ENCODE measurements around the gene SNX1. TPM values are rescaled to one million over a fixed set of nuclear protein-coding genes. Genes with fewer than 3 reads are reported as not detected.
A peak's percentile ranks its signal among the peaks of the same experiment; 100 is the strongest.

The SNX1 gene
- total and polyA plus RNA-seq, 2 of the 13 experiments (the other 11 are each of a cell fraction or from before 2014, with no cell fraction given), result 29.3 to 60.1 TPM

- TF ChIP-seq, protein P1, sequence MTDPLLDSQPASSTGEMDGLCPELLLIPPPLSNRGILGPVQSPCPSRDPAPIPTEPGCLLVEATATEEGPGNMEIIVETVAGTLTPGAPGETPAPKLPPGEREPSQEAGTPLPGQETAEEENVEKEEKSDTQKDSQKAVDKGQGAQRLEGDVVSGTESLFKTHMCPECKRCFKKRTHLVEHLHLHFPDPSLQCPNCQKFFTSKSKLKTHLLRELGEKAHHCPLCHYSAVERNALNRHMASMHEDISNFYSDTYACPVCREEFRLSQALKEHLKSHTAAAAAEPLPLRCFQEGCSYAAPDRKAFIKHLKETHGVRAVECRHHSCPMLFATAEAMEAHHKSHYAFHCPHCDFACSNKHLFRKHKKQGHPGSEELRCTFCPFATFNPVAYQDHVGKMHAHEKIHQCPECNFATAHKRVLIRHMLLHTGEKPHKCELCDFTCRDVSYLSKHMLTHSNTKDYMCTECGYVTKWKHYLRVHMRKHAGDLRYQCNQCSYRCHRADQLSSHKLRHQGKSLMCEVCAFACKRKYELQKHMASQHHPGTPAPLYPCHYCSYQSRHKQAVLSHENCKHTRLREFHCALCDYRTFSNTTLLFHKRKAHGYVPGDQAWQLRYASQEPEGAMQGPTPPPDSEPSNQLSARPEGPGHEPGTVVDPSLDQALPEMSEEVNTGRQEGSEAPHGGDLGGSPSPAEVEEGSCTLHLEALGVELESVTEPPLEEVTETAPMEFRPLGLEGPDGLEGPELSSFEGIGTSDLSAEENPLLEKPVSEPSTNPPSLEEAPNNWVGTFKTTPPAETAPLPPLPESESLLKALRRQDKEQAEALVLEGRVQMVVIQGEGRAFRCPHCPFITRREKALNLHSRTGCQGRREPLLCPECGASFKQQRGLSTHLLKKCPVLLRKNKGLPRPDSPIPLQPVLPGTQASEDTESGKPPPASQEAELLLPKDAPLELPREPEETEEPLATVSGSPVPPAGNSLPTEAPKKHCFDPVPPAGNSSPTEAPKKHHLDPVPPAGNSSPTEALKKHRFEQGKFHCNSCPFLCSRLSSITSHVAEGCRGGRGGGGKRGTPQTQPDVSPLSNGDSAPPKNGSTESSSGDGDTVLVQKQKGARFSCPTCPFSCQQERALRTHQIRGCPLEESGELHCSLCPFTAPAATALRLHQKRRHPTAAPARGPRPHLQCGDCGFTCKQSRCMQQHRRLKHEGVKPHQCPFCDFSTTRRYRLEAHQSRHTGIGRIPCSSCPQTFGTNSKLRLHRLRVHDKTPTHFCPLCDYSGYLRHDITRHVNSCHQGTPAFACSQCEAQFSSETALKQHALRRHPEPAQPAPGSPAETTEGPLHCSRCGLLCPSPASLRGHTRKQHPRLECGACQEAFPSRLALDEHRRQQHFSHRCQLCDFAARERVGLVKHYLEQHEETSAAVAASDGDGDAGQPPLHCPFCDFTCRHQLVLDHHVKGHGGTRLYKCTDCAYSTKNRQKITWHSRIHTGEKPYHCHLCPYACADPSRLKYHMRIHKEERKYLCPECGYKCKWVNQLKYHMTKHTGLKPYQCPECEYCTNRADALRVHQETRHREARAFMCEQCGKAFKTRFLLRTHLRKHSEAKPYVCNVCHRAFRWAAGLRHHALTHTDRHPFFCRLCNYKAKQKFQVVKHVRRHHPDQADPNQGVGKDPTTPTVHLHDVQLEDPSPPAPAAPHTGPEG (CRISPR knock-in tag; IDR thresholded peaks at IDR 0.05), result no peak
- TF ChIP-seq ARID4A (CRISPR knock-in tag; IDR thresholded peaks at IDR 0.05; ENCODE audit: borderline replicate concordance) (peak; percentile 49; the same call in 1 of the 2 replicates), ZNF782 (CRISPR knock-in tag; IDR thresholded peaks at IDR 0.05; ENCODE audit: borderline replicate concordance) (no peak; the same call in 1 of the 2 replicates), HMG20B (CRISPR knock-in tag; conservative IDR thresholded peaks at IDR 0.05) (no peak), FOSL2 (CRISPR knock-in tag; IDR thresholded peaks at IDR 0.05) (no peak), ZNF879 (CRISPR knock-in tag; IDR thresholded peaks at IDR 0.05) (no peak), ZNF839 (CRISPR knock-in tag; IDR thresholded peaks at IDR 0.05; ENCODE audit: borderline replicate concordance) (no peak), RFX1 (IDR thresholded peaks at IDR 0.05) (no peak), HOXA3 (CRISPR knock-in tag; IDR thresholded peaks at IDR 0.05) (no peak; the same call in 1 of the 2 replicates), ZNF569 (CRISPR knock-in tag; IDR thresholded peaks at IDR 0.05; ENCODE audit: borderline replicate concordance) (no peak), PTBP1 (IDR thresholded peaks at IDR 0.05; ENCODE audit: low read depth, low read length, poor library complexity, severe bottlenecking) (no peak)
- TF ChIP-seq, protein P2, sequence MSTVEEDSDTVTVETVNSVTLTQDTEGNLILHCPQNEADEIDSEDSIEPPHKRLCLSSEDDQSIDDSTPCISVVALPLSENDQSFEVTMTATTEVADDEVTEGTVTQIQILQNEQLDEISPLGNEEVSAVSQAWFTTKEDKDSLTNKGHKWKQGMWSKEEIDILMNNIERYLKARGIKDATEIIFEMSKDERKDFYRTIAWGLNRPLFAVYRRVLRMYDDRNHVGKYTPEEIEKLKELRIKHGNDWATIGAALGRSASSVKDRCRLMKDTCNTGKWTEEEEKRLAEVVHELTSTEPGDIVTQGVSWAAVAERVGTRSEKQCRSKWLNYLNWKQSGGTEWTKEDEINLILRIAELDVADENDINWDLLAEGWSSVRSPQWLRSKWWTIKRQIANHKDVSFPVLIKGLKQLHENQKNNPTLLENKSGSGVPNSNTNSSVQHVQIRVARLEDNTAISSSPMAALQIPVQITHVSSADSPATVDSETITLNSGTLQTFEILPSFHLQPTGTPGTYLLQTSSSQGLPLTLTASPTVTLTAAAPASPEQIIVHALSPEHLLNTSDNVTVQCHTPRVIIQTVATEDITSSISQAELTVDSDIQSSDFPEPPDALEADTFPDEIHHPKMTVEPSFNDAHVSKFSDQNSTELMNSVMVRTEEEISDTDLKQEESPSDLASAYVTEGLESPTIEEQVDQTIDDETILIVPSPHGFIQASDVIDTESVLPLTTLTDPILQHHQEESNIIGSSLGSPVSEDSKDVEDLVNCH (CRISPR knock-in tag; IDR thresholded peaks at IDR 0.05), result no peak
- TF ChIP-seq, protein P3, sequence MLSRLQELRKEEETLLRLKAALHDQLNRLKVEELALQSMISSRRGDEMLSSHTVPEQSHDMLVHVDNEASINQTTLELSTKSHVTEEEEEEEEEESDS (CRISPR knock-in tag; IDR thresholded peaks at IDR 0.05; ENCODE audit: borderline replicate concordance), result no peak
- TF ChIP-seq, protein P4, sequence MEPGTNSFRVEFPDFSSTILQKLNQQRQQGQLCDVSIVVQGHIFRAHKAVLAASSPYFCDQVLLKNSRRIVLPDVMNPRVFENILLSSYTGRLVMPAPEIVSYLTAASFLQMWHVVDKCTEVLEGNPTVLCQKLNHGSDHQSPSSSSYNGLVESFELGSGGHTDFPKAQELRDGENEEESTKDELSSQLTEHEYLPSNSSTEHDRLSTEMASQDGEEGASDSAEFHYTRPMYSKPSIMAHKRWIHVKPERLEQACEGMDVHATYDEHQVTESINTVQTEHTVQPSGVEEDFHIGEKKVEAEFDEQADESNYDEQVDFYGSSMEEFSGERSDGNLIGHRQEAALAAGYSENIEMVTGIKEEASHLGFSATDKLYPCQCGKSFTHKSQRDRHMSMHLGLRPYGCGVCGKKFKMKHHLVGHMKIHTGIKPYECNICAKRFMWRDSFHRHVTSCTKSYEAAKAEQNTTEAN (CRISPR knock-in tag; conservative IDR thresholded peaks at IDR 0.05), result no peak
These were observed 2.7 kb upstream of the SNX1 start (continued) for GRCh38 chr15:64092864-64093626.

All from HepG2 (cell line).